K562 (cell line): ENCODE results near the gene CRK. TPM values are rescaled to one million over a fixed set of nuclear protein-coding genes. Genes with fewer than 3 reads are reported as not detected.

ENCODE experiments used
- ATAC-seq: fragments of 200-7000 bp; cut with Tn5 transposase; 3 replicates; pipeline ENCODE4 v1.9.1; 2020; ENCODE audit warnings: moderate library complexity
- BruUV-seq: library from RNA; stranded (reverse); fragments of 400-500 nt; replicated peaks from 2 replicates; lab custom pipeline; 2021; lab: Mats Ljungman, UMichigan
- CTCF ChIA-PET: fragments of 300-600 bp; formaldehyde crosslinking; extraction: SDS; loops from one replicate; lab custom pipeline; 2021; ENCODE audit warnings: low intra/inter-chr PET ratio; lab: Yijun Ruan, JAX
- POLR2A ChIA-PET: fragments of 300-600, 350-650 bp; sonication (Branson Sonifier 250); formaldehyde crosslinking; extraction: SDS; loops from one replicate; lab custom pipeline; 2021; ENCODE audit warnings: antibody characterized with exemption, inconsistent platforms; lab: Yijun Ruan, JAX
- DNase-seq, 4 experiments: peaks; one replicate each; pipeline versions ENCODE4 v3.0.0 to v3.0.0-alpha.2; 2011 to 2018; ENCODE audit warnings: low spot score in 3 of 4, mixed read lengths in 3 of 4; ENCODE audit errors: extremely low read depth in 1 of 4
- FAIRE-seq: peaks from 2 replicates; lab custom pipeline; 2011; peaks lifted over from hg19 to GRCh38; lab: Jason Lieb, UNC
- H2AFZ ChIP-seq: 2 replicates; pipeline ENCODE4 v1.6.0; 2011; ENCODE audit warnings: low read depth, low read length, control low read depth, inconsistent platforms
- H3K27ac ChIP-seq: fragments of 200-600 bp; 3 replicates; pipeline ENCODE4 v1.8.0; 2011; ENCODE audit warnings: low read depth, mild to moderate bottlenecking, control low read depth, inconsistent platforms, low read length, moderate library complexity, mixed read lengths; ENCODE audit errors: extremely low read depth
- H3K27me3 ChIP-seq, 2 experiments: fragments of 300-600 bp in 1 of 2; 2 replicates in 1 of 2; 3 replicates in 1 of 2; pipeline versions ENCODE4 v1.6.0 to v1.8.0; 2011; ENCODE audit warnings: inconsistent platforms in 2 of 2, low read length in 2 of 2, mild to moderate bottlenecking in 1 of 2, mixed read lengths in 1 of 2, moderate library complexity in 1 of 2; ENCODE audit not compliant: control insufficient read depth in 2 of 2, insufficient read depth in 2 of 2
- H3K36me3 ChIP-seq: fragments of 300-600 bp; 3 replicates; pipeline ENCODE4 v1.8.0; 2011; ENCODE audit warnings: mild to moderate bottlenecking, low read length, inconsistent platforms; ENCODE audit not compliant: control insufficient read depth, insufficient read depth
- H3K4me1 ChIP-seq, 2 experiments: fragments of 200-600 bp in 1 of 2; replicated peaks in 1 of 2; 2 replicates in 1 of 2; 3 replicates in 1 of 2; pipeline versions ENCODE4 v1.5.1 to v1.8.0; 2011; ENCODE audit warnings: inconsistent platforms in 2 of 2, low read length in 2 of 2, mild to moderate bottlenecking in 1 of 2, mixed read lengths in 1 of 2, moderate library complexity in 1 of 2; ENCODE audit not compliant: control insufficient read depth in 2 of 2, insufficient read depth in 2 of 2
- H3K4me2 ChIP-seq: 2 replicates; pipeline ENCODE4 v1.6.1; 2011; ENCODE audit warnings: low read length, control low read depth, inconsistent platforms, mixed read lengths; ENCODE audit not compliant: insufficient read depth
- H3K4me3 ChIP-seq: fragments of 200-600 bp; sonication (generic), shearing (Covaris generic); 2 replicates; pipeline ENCODE4 v1.5.1; 2016; ENCODE audit warnings: control low read depth, inconsistent platforms
- H3K79me2 ChIP-seq: fragments of 200-600 bp; 3 replicates; pipeline ENCODE4 v1.8.0; 2011; ENCODE audit warnings: low read length, inconsistent platforms; ENCODE audit not compliant: control insufficient read depth, insufficient read depth
- H3K9ac ChIP-seq, 2 experiments: 2 replicates each; pipeline versions ENCODE4 v1.6.0 to v1.6.1; 2011; ENCODE audit warnings: low read depth in 2 of 2, low read length in 2 of 2, control low read depth in 1 of 2, inconsistent platforms in 1 of 2, mild to moderate bottlenecking in 1 of 2, mixed read lengths in 1 of 2; ENCODE audit not compliant: insufficient read depth in 1 of 2
- H3K9me1 ChIP-seq: one replicate; pipeline ENCODE4 v1.6.0; 2011; ENCODE audit warnings: inconsistent platforms, mild to moderate bottlenecking, low read length, moderate library complexity; ENCODE audit not compliant: control insufficient read depth, insufficient read depth
- H3K9me3 ChIP-seq: replicated peaks from 2 replicates; pipeline ENCODE4 v1.5.1; 2011; ENCODE audit warnings: low read depth, low read length, inconsistent platforms; ENCODE audit not compliant: control insufficient read depth, insufficient read depth
- H4K20me1 ChIP-seq: replicated peaks from 2 replicates; pipeline ENCODE4 v1.6.1; 2011; ENCODE audit warnings: low read length, inconsistent platforms, mixed read lengths; ENCODE audit not compliant: control insufficient read depth, insufficient read depth
- CHD2 ChIP-seq: IDR thresholded peaks from 2 replicates; pipeline ENCODE4 v1.6.1; 2011; ENCODE audit warnings: low read depth, low read length
- ETV6 ChIP-seq, 3 experiments: fragments of 150-350 bp in 1 of 3; sonication (generic) in 1 of 3; formaldehyde crosslinking in 1 of 3; IDR thresholded peaks; 2 replicates each; pipeline versions ENCODE4 v1.6.1 to v1.8.0; 2014 to 2022; ENCODE audit warnings: borderline replicate concordance in 2 of 3, low read depth in 2 of 3, antibody characterized with exemption in 1 of 3, low read length in 1 of 3, mild to moderate bottlenecking in 1 of 3, missing genetic modification reagents in 1 of 3
- KAT7 ChIP-seq: sonication (generic); formaldehyde crosslinking; IDR thresholded peaks from 2 replicates; pipeline ENCODE4 v1.8.0; 2022; ENCODE audit warnings: missing genetic modification reagents, mild to moderate bottlenecking, borderline replicate concordance
- ZKSCAN8 ChIP-seq: fragments of 200-800 bp; sonication (Bioruptor generic); IDR thresholded peaks from 2 replicates; pipeline ENCODE4 v1.6.1; 2016; ENCODE audit warnings: missing genetic modification characterization, missing compliant biosample characterization
- ZNF436 ChIP-seq: fragments of 250-450, 450-650 bp; sonication (Bioruptor Pico); formaldehyde crosslinking; IDR thresholded peaks from 2 replicates; pipeline ENCODE4 v1.7.0; 2020; ENCODE audit warnings: mild to moderate bottlenecking
- ZNF740 ChIP-seq, 3 experiments: fragments of 200-800 bp in 1 of 3; sonication (Bioruptor generic) in 1 of 3; sonication (generic) in 1 of 3; formaldehyde crosslinking in 1 of 3; IDR thresholded peaks; 2 replicates each; pipeline versions ENCODE4 v1.6.1 to v1.8.0; 2016 to 2022; ENCODE audit warnings: mild to moderate bottlenecking in 2 of 3, missing compliant biosample characterization in 2 of 3, missing genetic modification characterization in 2 of 3, missing genetic modification reagents in 1 of 3
- WGBS: fragments of 100-300 bp; shearing (Covaris generic); methylation state at CpG from one replicate; pipeline ENCODE4 v1.1.6; 2016; ENCODE audit warnings: low coverage, mixed read lengths; ENCODE audit not compliant: insufficient coverage; ENCODE audit errors: missing lambda C conversion rate; 5-methylcytosine and 5-hydroxymethylcytosine counted together
- in situ Hi-C: fragments of 300-500 bp; cut with MboI; formaldehyde crosslinking; loops from 4 replicates; pipeline ENCODE4 v1.15.0; 2018; ENCODE audit warnings: inconsistent platforms, mixed read lengths
- intact Hi-C: fragments of 100-400 bp; cut with micrococcal nuclease; formaldehyde crosslinking; loops from 2 replicates; pipeline ENCODE4 v1.14.2; 2022
- polyA plus RNA-seq, 8 experiments: library from polyadenylated mRNA; depleted of rRNA in 4 of 8; stranded (reverse) in 5 of 8; unstranded in 3 of 8; fragments of >200 nt; fragmentation: Nextera tagmentation in 2 of 8; fragmentation: Illumina TruSeq in 1 of 8; extraction: Ambion mirVana in 2 of 8; extraction: Trizol in 1 of 8; gene quantifications; 2 replicates each; pipeline versions ENCODE4 v1.2.1 to v1.2.3, GENCODE V29; 2011 to 2014; ENCODE audit warnings: inconsistent platforms in 1 of 8, missing spikeins in 1 of 8
- total RNA-seq, 7 experiments: library from RNA; depleted of rRNA in 6 of 7; stranded (reverse); fragments of >200 nt in 6 of 7; fragmentation: Illumina TruSeq in 2 of 7; extraction: Trizol in 2 of 7; gene quantifications; 2 replicates each; pipeline versions ENCODE4 v1.2.1 to v1.2.3, GENCODE V29; 2011 to 2021; ENCODE audit warnings: low replicate concordance in 1 of 7

CRK gene
- total and polyA plus RNA-seq, 9 of the 15 experiments (the other 6 are each of a cell fraction or from before 2014, with no cell fraction given) = 13.1 to 40.2 (median 26.1) TPM

- Histone ChIP-seq H3K4me3 (no peak overlapping the region), H2AFZ (no peak overlapping the region), H3K9ac (no peak overlapping the region), H3K4me1 (peaks cover 3 to 45% of the 10 kb centered on the region in 2 experiments; a peak in 4 of 5 replicates), H3K9me3 (no peaks in the 10 kb centered on the region), H4K20me1 (no peaks in the 10 kb centered on the region), H3K79me2 (peaks cover 8% of the 10 kb centered on the region), H3K36me3 (no peaks in the 10 kb centered on the region), H3K27ac (no peak overlapping the region), H3K4me2 (no peak overlapping the region), H3K27me3 (no peaks in the 10 kb centered on the region), H3K9me1 (no peaks in the 10 kb centered on the region)
- no peak for FAIRE-seq
- 82% methylated on average over 6 of the region's 7 CpGs for WGBS
- no peak for DNase-seq
- in situ Hi-C loops = no loop called here
- ATAC-seq = no peak
- CTCF ChIA-PET = no interaction called here
- POLR2A ChIA-PET = interaction anchor here (0.9 kb wide), 1 partner anchor 21 kb away, joined by 3 read pairs; no protein-coding TSS in a partner anchor
- intact Hi-C loops = no loop called here
- no TSS peak for BruUV-seq
- TF ChIP-seq ZNF740 (CRISPR knock-in tag; IDR thresholded peaks at IDR 0.05) (no peak), ZNF740 (tag; IDR thresholded peaks at IDR 0.05) (no peak), CHD2 (no peak), KAT7 (no peak), ZKSCAN8 (CRISPR knock-in tag) (no peak), ZNF436 (CRISPR knock-in tag) (no peak), ETV6 (IDR thresholded peaks at IDR 0.05; ENCODE audit: borderline replicate concordance in 1 of 2, low read depth in 2 of 2, low read length in 1 of 2) (no peak), ETV6 (CRISPR knock-in tag; IDR thresholded peaks at IDR 0.05; ENCODE audit: borderline replicate concordance) (no peak)
These were observed 38.2 kb upstream of the CRK start for GRCh38 chr17:1494203-1494602.
